Stimulated activated naive CD8-positive, alpha-beta T cell treated with anti-CD3 and anti-CD28 coated beads, Interleukin-15, Interleukin-2, amounts not matched to agents 100 ng/mL and 50 ng/mL, for 24 hours (primary cell): ENCODE results near the gene CAMTA2.
A peak's percentile ranks its signal among the peaks of the same experiment; 100 is the strongest.

ENCODE experiments used
- H3K27ac Mint-ChIP-seq: one replicate; pipeline ENCODE4 v1.8.0; 2021; ENCODE audit warnings: mild to moderate bottlenecking, mixed read lengths
- H3K27me3 Mint-ChIP-seq: one replicate; pipeline ENCODE4 v1.8.0; 2021; ENCODE audit warnings: mixed read lengths
- H3K36me3 Mint-ChIP-seq: one replicate; pipeline ENCODE4 v1.8.0; 2021; ENCODE audit warnings: low read depth, mixed read lengths
- H3K4me1 Mint-ChIP-seq: one replicate; pipeline ENCODE4 v1.8.0; 2021; ENCODE audit warnings: low read depth, mixed read lengths
- H3K4me3 Mint-ChIP-seq: one replicate; pipeline ENCODE4 v1.8.0; 2021; ENCODE audit warnings: mild to moderate bottlenecking, mixed read lengths
- H3K9me3 Mint-ChIP-seq: one replicate; pipeline ENCODE4 v1.8.0; 2021; ENCODE audit warnings: mixed read lengths

CAMTA2 gene

GRCh38 chr17:4986403-4986802, 1.1 kb downstream of the CAMTA2 start:
- H3K4me1 Mint-ChIP-seq, result peaks cover 48% of the 10 kb centered on the region
- H3K4me3 Mint-ChIP-seq, result peak overlapping the region; percentile 93
- no peaks in the 10 kb centered on the region for H3K27me3 Mint-ChIP-seq
- peak overlapping the region; percentile 85 for H3K27ac Mint-ChIP-seq
- H3K36me3 Mint-ChIP-seq, result peaks cover 25% of the 10 kb centered on the region
- H3K9me3 Mint-ChIP-seq, result no peaks in the 10 kb centered on the region

GRCh38 chr17:4982305-4982704, 5.2 kb downstream of the CAMTA2 start:
- H3K27me3 Mint-ChIP-seq, result no peaks in the 10 kb centered on the region

GRCh38 chr17:4980644-4981216, 6.7 kb downstream of the CAMTA2 start:
- Mint-ChIP-seq H3K36me3 (peaks cover 52% of the 10 kb centered on the region), H3K27ac (peak overlapping the region; percentile 87), H3K9me3 (no peaks in the 10 kb centered on the region), H3K27me3 (no peaks in the 10 kb centered on the region), H3K4me3 (peak overlapping the region; percentile 28), H3K4me1 (peaks cover 32% of the 10 kb centered on the region)

More at GRCh38 chr17:4982305-4982704, 5.2 kb downstream of the CAMTA2 start:
- Mint-ChIP-seq H3K4me1 (peaks cover 43% of the 10 kb centered on the region), H3K9me3 (no peaks in the 10 kb centered on the region), H3K4me3 (no peak overlapping the region), H3K27ac (no peak overlapping the region), H3K36me3 (peaks cover 44% of the 10 kb centered on the region)

- H3K9me3 Mint-ChIP-seq, result no peaks in the 10 kb centered on the region
- no peak overlapping the region for H3K27ac Mint-ChIP-seq
- peaks cover 30% of the 10 kb centered on the region for H3K4me1 Mint-ChIP-seq
- H3K4me3 Mint-ChIP-seq, result no peak overlapping the region
- H3K27me3 Mint-ChIP-seq, result no peaks in the 10 kb centered on the region
- H3K36me3 Mint-ChIP-seq, result peaks cover 65% of the 10 kb centered on the region
Measured at GRCh38 chr17:4978726-4979125, 8.7 kb downstream of the CAMTA2 start.

GRCh38 chr17:4974115-4974670, 13.3 kb downstream of the CAMTA2 start:
- no peaks in the 10 kb centered on the region for H3K9me3 Mint-ChIP-seq
- H3K4me3 Mint-ChIP-seq, result no peak overlapping the region
- peaks cover 63% of the 10 kb centered on the region for H3K36me3 Mint-ChIP-seq
- peaks cover 28% of the 10 kb centered on the region for H3K4me1 Mint-ChIP-seq
- peak overlapping the region; percentile 79 for H3K27ac Mint-ChIP-seq
- H3K27me3 Mint-ChIP-seq, result no peaks in the 10 kb centered on the region

- Mint-ChIP-seq H3K4me1 (peaks cover 29% of the 10 kb centered on the region), H3K27ac (peak overlapping the region; percentile 79), H3K4me3 (no peak overlapping the region), H3K36me3 (peaks cover 59% of the 10 kb centered on the region), H3K9me3 (no peaks in the 10 kb centered on the region), H3K27me3 (no peaks in the 10 kb centered on the region)
Measured at GRCh38 chr17:4973256-4974114, 14.0 kb downstream of the CAMTA2 start.

- H3K9me3 Mint-ChIP-seq, result no peaks in the 10 kb centered on the region
- no peak overlapping the region for H3K4me3 Mint-ChIP-seq
- peaks cover 29% of the 10 kb centered on the region for H3K4me1 Mint-ChIP-seq
- peak overlapping the region; percentile 33 for H3K27ac Mint-ChIP-seq
- H3K27me3 Mint-ChIP-seq, result no peaks in the 10 kb centered on the region
- peaks cover 59% of the 10 kb centered on the region for H3K36me3 Mint-ChIP-seq
Measured at GRCh38 chr17:4972752-4973151, 14.7 kb downstream of the CAMTA2 start.

GRCh38 chr17:4972322-4972721, 15.2 kb downstream of the CAMTA2 start:
- Mint-ChIP-seq H3K4me3 (no peak overlapping the region), H3K9me3 (no peaks in the 10 kb centered on the region), H3K27me3 (no peaks in the 10 kb centered on the region), H3K4me1 (peaks cover 29% of the 10 kb centered on the region), H3K36me3 (peaks cover 55% of the 10 kb centered on the region), H3K27ac (peak overlapping the region; percentile 33)

- no peaks in the 10 kb centered on the region for H3K9me3 Mint-ChIP-seq
- peaks cover 51% of the 10 kb centered on the region for H3K36me3 Mint-ChIP-seq
- H3K27ac Mint-ChIP-seq, result peak overlapping the region; percentile 39
- no peak overlapping the region for H3K4me3 Mint-ChIP-seq
- H3K4me1 Mint-ChIP-seq, result peaks cover 29% of the 10 kb centered on the region
- H3K27me3 Mint-ChIP-seq, result no peaks in the 10 kb centered on the region
Measured at GRCh38 chr17:4971826-4972225, 15.6 kb downstream of the CAMTA2 start.

- H3K9me3 Mint-ChIP-seq, result no peaks in the 10 kb centered on the region
- H3K4me1 Mint-ChIP-seq, result peaks cover 41% of the 10 kb centered on the region
- no peaks in the 10 kb centered on the region for H3K27me3 Mint-ChIP-seq
- H3K27ac Mint-ChIP-seq, result no peak overlapping the region
- no peak overlapping the region for H3K4me3 Mint-ChIP-seq
- H3K36me3 Mint-ChIP-seq, result peaks cover 53% of the 10 kb centered on the region
Measured at GRCh38 chr17:4970273-4970672, 17.2 kb downstream of the CAMTA2 start.

- Mint-ChIP-seq H3K4me1 (peaks cover 43% of the 10 kb centered on the region), H3K4me3 (no peak overlapping the region), H3K36me3 (peaks cover 50% of the 10 kb centered on the region), H3K9me3 (no peaks in the 10 kb centered on the region), H3K27ac (no peak overlapping the region), H3K27me3 (no peaks in the 10 kb centered on the region)
Measured at GRCh38 chr17:4969551-4970173, 17.8 kb downstream of the CAMTA2 start.

GRCh38 chr17:4969047-4969550, 18.4 kb downstream of the CAMTA2 start:
- H3K27me3 Mint-ChIP-seq, result no peaks in the 10 kb centered on the region
- peaks cover 45% of the 10 kb centered on the region for H3K36me3 Mint-ChIP-seq
- H3K9me3 Mint-ChIP-seq, result no peaks in the 10 kb centered on the region
- H3K27ac Mint-ChIP-seq, result no peak overlapping the region
- H3K4me1 Mint-ChIP-seq, result peaks cover 43% of the 10 kb centered on the region
- H3K4me3 Mint-ChIP-seq, result no peak overlapping the region

- H3K9me3 Mint-ChIP-seq, result no peaks in the 10 kb centered on the region
- peaks cover 41% of the 10 kb centered on the region for H3K36me3 Mint-ChIP-seq
- peaks cover 43% of the 10 kb centered on the region for H3K4me1 Mint-ChIP-seq
- H3K4me3 Mint-ChIP-seq, result no peak overlapping the region
- no peak overlapping the region for H3K27ac Mint-ChIP-seq
- H3K27me3 Mint-ChIP-seq, result no peaks in the 10 kb centered on the region
Measured at GRCh38 chr17:4968486-4969046, 18.9 kb downstream of the CAMTA2 start.

- Mint-ChIP-seq H3K27ac (peak within 1 kb of the TSS; percentile 87), H3K9me3 (no peaks in the 10 kb centered on the region), H3K4me1 (peaks cover 43% of the 10 kb centered on the region), H3K27me3 (no peaks in the 10 kb centered on the region), H3K36me3 (peaks cover 36% of the 10 kb centered on the region), H3K4me3 (no peak within 1 kb of the TSS)
Measured at GRCh38 chr17:4967539-4968485, 19.7 kb downstream of the CAMTA2 start, which contains the start of gene SPAG7. SPAG7 (minus strand) TSS chr17:4967817; CDS start chr17:4967804, 13 bp downstream.
